ENCODE results near the gene GNAI1.

The GNAI1 gene

GRCh38 chr7:80241671-80242070, 107.0 kb downstream of the GNAI1 start:
- TF ChIP-seq, protein P1, sequence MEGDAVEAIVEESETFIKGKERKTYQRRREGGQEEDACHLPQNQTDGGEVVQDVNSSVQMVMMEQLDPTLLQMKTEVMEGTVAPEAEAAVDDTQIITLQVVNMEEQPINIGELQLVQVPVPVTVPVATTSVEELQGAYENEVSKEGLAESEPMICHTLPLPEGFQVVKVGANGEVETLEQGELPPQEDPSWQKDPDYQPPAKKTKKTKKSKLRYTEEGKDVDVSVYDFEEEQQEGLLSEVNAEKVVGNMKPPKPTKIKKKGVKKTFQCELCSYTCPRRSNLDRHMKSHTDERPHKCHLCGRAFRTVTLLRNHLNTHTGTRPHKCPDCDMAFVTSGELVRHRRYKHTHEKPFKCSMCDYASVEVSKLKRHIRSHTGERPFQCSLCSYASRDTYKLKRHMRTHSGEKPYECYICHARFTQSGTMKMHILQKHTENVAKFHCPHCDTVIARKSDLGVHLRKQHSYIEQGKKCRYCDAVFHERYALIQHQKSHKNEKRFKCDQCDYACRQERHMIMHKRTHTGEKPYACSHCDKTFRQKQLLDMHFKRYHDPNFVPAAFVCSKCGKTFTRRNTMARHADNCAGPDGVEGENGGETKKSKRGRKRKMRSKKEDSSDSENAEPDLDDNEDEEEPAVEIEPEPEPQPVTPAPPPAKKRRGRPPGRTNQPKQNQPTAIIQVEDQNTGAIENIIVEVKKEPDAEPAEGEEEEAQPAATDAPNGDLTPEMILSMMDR (IDR thresholded peaks at IDR 0.05; ENCODE audit: low read depth, low read length, missing control alignments) = no peak
- no peak overlapping the region for H3K4me3 ChIP-seq (ENCODE audit: low read depth, low read length)
- no peak for DNase-seq (ENCODE audit: low read depth)

DNA sequence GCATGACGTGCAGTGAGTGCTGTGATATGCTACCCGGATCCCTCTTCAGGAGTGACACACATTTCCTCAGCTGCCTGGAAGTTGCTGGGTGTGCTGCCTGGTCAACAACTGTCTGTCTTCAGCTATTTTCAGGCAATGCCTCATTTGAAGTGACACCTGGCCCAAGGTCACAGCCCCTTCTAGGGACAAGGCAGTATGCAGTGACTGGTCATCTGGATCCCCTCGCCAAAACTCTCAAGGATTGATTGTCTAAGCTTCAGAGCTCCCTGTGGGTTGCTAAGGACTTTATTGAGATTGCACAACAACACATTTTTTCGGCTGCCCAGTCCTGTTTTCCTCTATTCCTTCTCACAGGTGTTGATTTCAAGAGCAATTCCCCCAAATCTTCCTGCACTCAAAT, 108.8 kb downstream of the GNAI1 start:
- H3K4me3 ChIP-seq (ENCODE audit: low read depth, low read length) = no peak overlapping the region
- TF ChIP-seq, protein P1 (IDR thresholded peaks at IDR 0.05; ENCODE audit: low read depth, low read length, missing control alignments) = no peak
- no peak for DNase-seq (ENCODE audit: low read depth)

GRCh38 chr7:80244206-80244916, 109.7 kb downstream of the GNAI1 start:
- no peak for DNase-seq (ENCODE audit: low read depth)
- TF ChIP-seq, protein P1 (IDR thresholded peaks at IDR 0.05; ENCODE audit: low read depth, low read length, missing control alignments) = no peak
- no peak overlapping the region for H3K4me3 ChIP-seq (ENCODE audit: low read depth, low read length)

GRCh38 chr7:80247144-80247543, 112.5 kb downstream of the GNAI1 start:
- TF ChIP-seq, protein P1 (IDR thresholded peaks at IDR 0.05; ENCODE audit: low read depth, low read length, missing control alignments) = no peak
- no peak overlapping the region for H3K4me3 ChIP-seq (ENCODE audit: low read depth, low read length)
- no peak for DNase-seq (ENCODE audit: low read depth)

GRCh38 chr7:80247891-80248290, 113.3 kb downstream of the GNAI1 start:
- TF ChIP-seq, protein P1 (IDR thresholded peaks at IDR 0.05; ENCODE audit: low read depth, low read length, missing control alignments) = no peak
- no peak for DNase-seq (ENCODE audit: low read depth)
- no peak overlapping the region for H3K4me3 ChIP-seq (ENCODE audit: low read depth, low read length)

DNA sequence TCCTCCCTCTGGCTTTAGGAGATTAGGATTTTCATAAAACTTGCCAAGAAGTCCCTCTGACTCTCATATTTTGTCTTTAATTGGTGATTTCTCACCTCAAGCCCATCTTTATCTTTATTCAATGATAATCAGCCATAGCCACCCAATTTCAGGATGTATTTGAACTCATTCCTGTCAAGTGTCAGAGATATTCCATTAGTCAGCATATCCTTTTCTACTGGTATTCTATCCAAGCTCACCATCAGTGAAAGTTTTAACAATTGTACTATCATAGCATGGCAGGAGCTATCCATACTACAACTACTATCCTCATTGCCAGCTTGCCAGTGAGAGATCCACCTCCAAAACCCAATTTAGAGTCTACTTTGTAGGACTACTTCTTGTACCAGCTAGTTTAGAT, 114.6 kb downstream of the GNAI1 start:
- TF ChIP-seq, protein P1 (IDR thresholded peaks at IDR 0.05; ENCODE audit: low read depth, low read length, missing control alignments) = no peak

More for the DNA sequence above, 114.6 kb downstream of the GNAI1 start:
- no peak for DNase-seq (ENCODE audit: low read depth)
- H3K4me3 ChIP-seq (ENCODE audit: low read depth, low read length) = no peak overlapping the region
